SU-DHL-6 (cell line): ENCODE results near the gene CNDP1.

Experiments
- EZH2phosphoT487 ChIP-seq: fragments of 200-600 bp; sonication (generic), shearing (Covaris generic); conservative IDR thresholded peaks from 2 replicates; pipeline ENCODE4 v1.6.1; 2018; ENCODE audit warnings: mild to moderate bottlenecking, antibody characterized with exemption, low read length, moderate library complexity, mixed read lengths
- TF ChIP-seq, protein P1 (sequence below): fragments of 200-600 bp; sonication (generic); IDR thresholded peaks from one replicate; pipeline ENCODE4 v1.5.1; 2017; ENCODE audit warnings: antibody characterized with exemption, mild to moderate bottlenecking, low read length, moderate library complexity; ENCODE audit not compliant: insufficient read depth, poor library complexity, severe bottlenecking

DNA sequence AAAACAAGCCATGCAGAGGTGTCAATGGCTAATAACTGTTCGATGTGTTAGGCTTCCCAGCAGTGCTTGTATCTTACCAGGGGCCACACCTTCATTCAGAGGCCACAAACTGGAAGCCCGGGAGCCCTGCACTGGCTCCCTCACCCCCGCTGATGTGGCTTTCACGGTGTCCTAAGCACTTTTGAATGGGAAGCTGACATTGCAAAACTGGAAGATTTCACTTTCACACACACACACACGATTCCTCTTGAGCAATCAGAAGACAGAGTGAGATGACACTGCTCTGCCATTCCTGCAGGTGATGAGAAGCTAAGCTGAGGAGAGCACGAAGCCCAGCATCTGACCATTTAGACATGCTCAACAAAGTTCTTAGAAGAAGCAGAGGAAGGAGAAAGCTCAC, 54.7 kb downstream of the CNDP1 start:
- TF ChIP-seq, protein P1, sequence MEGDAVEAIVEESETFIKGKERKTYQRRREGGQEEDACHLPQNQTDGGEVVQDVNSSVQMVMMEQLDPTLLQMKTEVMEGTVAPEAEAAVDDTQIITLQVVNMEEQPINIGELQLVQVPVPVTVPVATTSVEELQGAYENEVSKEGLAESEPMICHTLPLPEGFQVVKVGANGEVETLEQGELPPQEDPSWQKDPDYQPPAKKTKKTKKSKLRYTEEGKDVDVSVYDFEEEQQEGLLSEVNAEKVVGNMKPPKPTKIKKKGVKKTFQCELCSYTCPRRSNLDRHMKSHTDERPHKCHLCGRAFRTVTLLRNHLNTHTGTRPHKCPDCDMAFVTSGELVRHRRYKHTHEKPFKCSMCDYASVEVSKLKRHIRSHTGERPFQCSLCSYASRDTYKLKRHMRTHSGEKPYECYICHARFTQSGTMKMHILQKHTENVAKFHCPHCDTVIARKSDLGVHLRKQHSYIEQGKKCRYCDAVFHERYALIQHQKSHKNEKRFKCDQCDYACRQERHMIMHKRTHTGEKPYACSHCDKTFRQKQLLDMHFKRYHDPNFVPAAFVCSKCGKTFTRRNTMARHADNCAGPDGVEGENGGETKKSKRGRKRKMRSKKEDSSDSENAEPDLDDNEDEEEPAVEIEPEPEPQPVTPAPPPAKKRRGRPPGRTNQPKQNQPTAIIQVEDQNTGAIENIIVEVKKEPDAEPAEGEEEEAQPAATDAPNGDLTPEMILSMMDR = no peak
- no peak for TF ChIP-seq EZH2phosphoT487
